Neural progenitor cell (in vitro differentiated cells): ENCODE results near the gene COL8A1. TPM values are rescaled to one million over a fixed set of nuclear protein-coding genes. Genes with fewer than 3 reads are reported as not detected.

Source experiments
- DNase-seq: peaks from one replicate; pipeline ENCODE4 v3.0.0-alpha.2; 2016; ENCODE audit warnings: low spot score
- H2AFZ ChIP-seq: fragments of 200-600 bp; sonication (generic); replicated peaks from 2 replicates; pipeline ENCODE4 v1.6.1; 2016; ENCODE audit warnings: antibody characterized with exemption
- H3F3A ChIP-seq: fragments of 200-600 bp; sonication (generic); 2 replicates; pipeline ENCODE4 v1.6.1; 2016; ENCODE audit warnings: antibody characterized with exemption, low read depth
- H3K27ac ChIP-seq: fragments of 200-600 bp; sonication (generic); 2 replicates; pipeline ENCODE4 v1.5.1; 2016; ENCODE audit warnings: mild to moderate bottlenecking
- H3K27me3 ChIP-seq: fragments of 200-600 bp; sonication (generic); 2 replicates; pipeline ENCODE4 v1.6.1; 2016; ENCODE audit warnings: mild to moderate bottlenecking, moderate library complexity
- H3K36me3 ChIP-seq: fragments of 200-600 bp; sonication (generic); 2 replicates; pipeline ENCODE4 v1.5.1; 2016
- H3K4me1 ChIP-seq: fragments of 200-600 bp; sonication (generic); 2 replicates; pipeline ENCODE4 v1.6.1; 2016; ENCODE audit warnings: mixed run types
- H3K4me2 ChIP-seq: fragments of 200-600 bp; sonication (generic); 2 replicates; pipeline ENCODE4 v1.6.1; 2016
- H3K4me3 ChIP-seq: fragments of 200-600 bp; sonication (generic); 2 replicates; pipeline ENCODE4 v1.5.1; 2016
- H3K79me2 ChIP-seq: fragments of 200-600 bp; sonication (generic); 2 replicates; pipeline ENCODE4 v1.6.1; 2016; ENCODE audit warnings: low read depth
- H3K9ac ChIP-seq: fragments of 200-600 bp; sonication (generic); 2 replicates; pipeline ENCODE4 v1.6.1; 2016
- H3K9me3 ChIP-seq: fragments of 200-600 bp; sonication (generic); 2 replicates; pipeline ENCODE4 v1.5.1; 2016; ENCODE audit warnings: low read depth
- H4K20me1 ChIP-seq: fragments of 200-600 bp; sonication (generic); 2 replicates; pipeline ENCODE4 v1.6.1; 2016; ENCODE audit warnings: low read depth
- H3K27ac Mint-ChIP-seq: 3 replicates; pipeline ENCODE4 v1.8.0; 2021; ENCODE audit warnings: mixed read lengths
- H3K27me3 Mint-ChIP-seq: 2 replicates; pipeline ENCODE4 v1.8.0; 2022; ENCODE audit warnings: low read depth, mild to moderate bottlenecking, inconsistent platforms, moderate library complexity, mixed read lengths; ENCODE audit not compliant: insufficient read depth
- H3K36me3 Mint-ChIP-seq: 3 replicates; pipeline ENCODE4 v1.8.0; 2021; ENCODE audit warnings: mixed read lengths
- H3K4me1 Mint-ChIP-seq: 3 replicates; pipeline ENCODE4 v1.8.0; 2021; ENCODE audit warnings: mixed read lengths
- H3K4me3 Mint-ChIP-seq: 3 replicates; pipeline ENCODE4 v1.8.0; 2021; ENCODE audit warnings: mild to moderate bottlenecking, moderate library complexity, mixed read lengths
- H3K9me3 Mint-ChIP-seq: 3 replicates; pipeline ENCODE4 v1.8.0; 2020; ENCODE audit warnings: mixed read lengths
- EZH2 ChIP-seq: fragments of 200-600 bp; sonication (generic); IDR thresholded peaks from 2 replicates; pipeline ENCODE4 v1.6.1; 2017; ENCODE audit warnings: antibody characterized with exemption, mild to moderate bottlenecking, moderate library complexity
- EZH2phosphoT487 ChIP-seq: fragments of 200-600 bp; sonication (generic); IDR thresholded peaks from 2 replicates; pipeline ENCODE4 v1.6.1; 2017; ENCODE audit warnings: antibody characterized with exemption
- total RNA-seq: library from RNA; depleted of rRNA; stranded (reverse); fragments of >200 nt; gene quantifications from 2 replicates; pipeline ENCODE4 v1.2.3, GENCODE V29; 2015; ENCODE audit warnings: low replicate concordance
- TF ChIP-seq, protein P1 (sequence below): fragments of 200-600 bp; sonication (generic); IDR thresholded peaks from 2 replicates; pipeline ENCODE4 v1.5.1; 2017; ENCODE audit warnings: antibody characterized with exemption, mild to moderate bottlenecking

The COL8A1 gene
- total RNA-seq, 1 donor from 2014 or later: not detected

DNA sequence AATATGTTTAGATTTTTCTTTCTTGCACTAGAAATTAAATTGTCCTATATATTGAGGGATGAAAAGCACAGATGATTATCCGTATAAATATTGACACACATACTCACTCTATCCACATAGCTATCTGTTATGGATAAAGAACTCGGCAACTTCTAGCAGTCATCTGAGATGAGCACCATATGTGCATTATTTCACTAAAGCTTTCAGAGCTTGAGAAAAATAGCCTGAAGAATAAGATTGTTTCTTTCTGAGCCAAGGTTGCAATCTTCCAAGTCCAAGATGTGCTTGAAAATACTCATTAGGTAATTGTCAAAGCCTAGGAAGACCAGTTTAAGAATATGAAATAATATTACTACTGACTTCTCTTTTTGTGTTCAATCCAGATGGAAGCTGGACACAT is 40.5 kb downstream of the COL8A1 start:
- H3F3A ChIP-seq: no peaks in the 10 kb centered on the region
- Mint-ChIP-seq H3K27me3 (no peaks in the 10 kb centered on the region), H3K9me3 (no peaks in the 10 kb centered on the region), H3K36me3 (no peaks in the 10 kb centered on the region), H3K4me1 (no peaks in the 10 kb centered on the region), H3K27ac (no peak overlapping the region), H3K4me3 (no peak overlapping the region)
- no peak overlapping the region for H3K4me3 ChIP-seq
- H3K4me2 ChIP-seq: no peak overlapping the region
- no peaks in the 10 kb centered on the region for H3K9me3 ChIP-seq
- H3K27me3 ChIP-seq: no peaks in the 10 kb centered on the region
- H3K9ac ChIP-seq: no peak overlapping the region
- DNase-seq: no peak
- no peaks in the 10 kb centered on the region for H4K20me1 ChIP-seq
- TF ChIP-seq EZH2 (no peak), EZH2phosphoT487 (no peak)
- TF ChIP-seq, protein P1, sequence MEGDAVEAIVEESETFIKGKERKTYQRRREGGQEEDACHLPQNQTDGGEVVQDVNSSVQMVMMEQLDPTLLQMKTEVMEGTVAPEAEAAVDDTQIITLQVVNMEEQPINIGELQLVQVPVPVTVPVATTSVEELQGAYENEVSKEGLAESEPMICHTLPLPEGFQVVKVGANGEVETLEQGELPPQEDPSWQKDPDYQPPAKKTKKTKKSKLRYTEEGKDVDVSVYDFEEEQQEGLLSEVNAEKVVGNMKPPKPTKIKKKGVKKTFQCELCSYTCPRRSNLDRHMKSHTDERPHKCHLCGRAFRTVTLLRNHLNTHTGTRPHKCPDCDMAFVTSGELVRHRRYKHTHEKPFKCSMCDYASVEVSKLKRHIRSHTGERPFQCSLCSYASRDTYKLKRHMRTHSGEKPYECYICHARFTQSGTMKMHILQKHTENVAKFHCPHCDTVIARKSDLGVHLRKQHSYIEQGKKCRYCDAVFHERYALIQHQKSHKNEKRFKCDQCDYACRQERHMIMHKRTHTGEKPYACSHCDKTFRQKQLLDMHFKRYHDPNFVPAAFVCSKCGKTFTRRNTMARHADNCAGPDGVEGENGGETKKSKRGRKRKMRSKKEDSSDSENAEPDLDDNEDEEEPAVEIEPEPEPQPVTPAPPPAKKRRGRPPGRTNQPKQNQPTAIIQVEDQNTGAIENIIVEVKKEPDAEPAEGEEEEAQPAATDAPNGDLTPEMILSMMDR: no peak
- no peaks in the 10 kb centered on the region for H3K79me2 ChIP-seq
- H3K27ac ChIP-seq: no peak overlapping the region
- H3K36me3 ChIP-seq: no peaks in the 10 kb centered on the region
- H3K4me1 ChIP-seq: no peaks in the 10 kb centered on the region
- H2AFZ ChIP-seq: no peak overlapping the region

DNA sequence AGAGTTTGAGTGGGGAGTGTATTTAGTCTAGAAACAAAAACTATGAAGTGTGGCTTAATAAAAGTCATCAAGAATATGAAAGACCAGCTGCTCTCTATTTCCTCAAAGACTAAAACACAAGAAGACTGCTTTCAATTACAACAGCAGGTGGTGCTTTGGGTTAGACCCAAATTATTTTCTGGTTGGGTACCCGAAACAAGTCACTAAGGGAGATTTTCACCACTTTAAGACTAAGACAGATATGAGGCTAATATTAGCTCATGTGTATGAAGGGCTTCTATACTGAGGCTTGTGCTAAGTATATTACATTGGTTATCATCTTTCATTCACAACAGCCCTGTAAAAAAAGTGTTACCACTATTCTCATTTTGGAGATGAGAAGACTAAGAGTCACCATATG is 43.1 kb downstream of the COL8A1 start:
- Mint-ChIP-seq H3K9me3 (no peaks in the 10 kb centered on the region), H3K36me3 (no peaks in the 10 kb centered on the region), H3K4me3 (no peak overlapping the region), H3K27ac (no peak overlapping the region), H3K4me1 (no peaks in the 10 kb centered on the region), H3K27me3 (no peaks in the 10 kb centered on the region)
- Histone ChIP-seq H3K9ac (no peak overlapping the region), H3K27ac (no peak overlapping the region), H3K4me1 (no peaks in the 10 kb centered on the region), H3K9me3 (no peaks in the 10 kb centered on the region), H3K79me2 (no peaks in the 10 kb centered on the region), H3K4me3 (no peak overlapping the region), H3K27me3 (no peaks in the 10 kb centered on the region), H3K4me2 (no peak overlapping the region), H3K36me3 (no peaks in the 10 kb centered on the region), H3F3A (no peaks in the 10 kb centered on the region), H4K20me1 (no peaks in the 10 kb centered on the region), H2AFZ (no peak overlapping the region)
- no peak for DNase-seq
- TF ChIP-seq EZH2phosphoT487: no peak
- TF ChIP-seq, protein P1: no peak
- no peak for TF ChIP-seq EZH2

DNA sequence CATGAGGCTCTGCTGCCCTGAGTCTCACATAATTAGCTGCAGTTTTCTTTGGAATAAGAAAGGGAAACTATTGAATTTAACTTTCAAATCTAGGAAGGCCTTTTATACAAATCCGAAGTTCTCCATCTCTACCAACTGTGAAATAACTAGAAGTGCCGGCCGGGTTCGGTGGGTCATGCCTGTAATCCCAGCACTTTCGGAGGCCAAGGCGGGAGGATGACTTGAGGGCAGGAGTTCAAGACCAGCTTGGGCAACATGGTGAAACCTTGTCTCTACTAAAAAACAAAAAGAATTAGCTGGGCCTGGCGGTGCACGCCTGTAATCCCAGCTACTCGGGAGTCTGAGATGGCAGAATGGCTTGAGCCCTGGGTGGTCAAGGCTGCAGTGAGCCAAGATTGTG is 43.6 kb downstream of the COL8A1 start:
- no peaks in the 10 kb centered on the region for H3K27me3 ChIP-seq

More for the DNA sequence above, 43.6 kb downstream of the COL8A1 start:
- no peak for DNase-seq
- no peaks in the 10 kb centered on the region for H3K36me3 Mint-ChIP-seq
- no peaks in the 10 kb centered on the region for H3K9me3 Mint-ChIP-seq
- H3K4me1 ChIP-seq: no peaks in the 10 kb centered on the region
- no peaks in the 10 kb centered on the region for H3K27me3 Mint-ChIP-seq
- H4K20me1 ChIP-seq: no peaks in the 10 kb centered on the region
- no peak overlapping the region for H3K9ac ChIP-seq
- H3K27ac Mint-ChIP-seq: no peak overlapping the region
- no peaks in the 10 kb centered on the region for H3K4me1 Mint-ChIP-seq
- H3K4me3 ChIP-seq: no peak overlapping the region
- no peaks in the 10 kb centered on the region for H3K9me3 ChIP-seq
- H3K4me3 Mint-ChIP-seq: no peak overlapping the region
- no peaks in the 10 kb centered on the region for H3F3A ChIP-seq
- H3K36me3 ChIP-seq: no peaks in the 10 kb centered on the region
- H3K79me2 ChIP-seq: no peaks in the 10 kb centered on the region
- H3K4me2 ChIP-seq: no peak overlapping the region
- no peak overlapping the region for H3K27ac ChIP-seq
- H2AFZ ChIP-seq: no peak overlapping the region
- TF ChIP-seq EZH2phosphoT487 (no peak), EZH2 (no peak)
- TF ChIP-seq, protein P1: no peak
